Fibroblast of skin of back (primary cell): Measurements from ENCODE around the gene FGF19.
"Not testable (repeated sequence)": the region's sequence is repeated elsewhere in the genome, so short reads cannot be mapped to it uniquely, and the experiment has no call there.

ENCODE experiments used
- DNase-seq: peaks from one replicate; pipeline ENCODE4 v3.0.0-alpha.2; 2013

Gene FGF19

GRCh38 chr11:69716891-69717747 is 13.3 kb upstream of the FGF19 start:
- no peak for DNase-seq

DNA sequence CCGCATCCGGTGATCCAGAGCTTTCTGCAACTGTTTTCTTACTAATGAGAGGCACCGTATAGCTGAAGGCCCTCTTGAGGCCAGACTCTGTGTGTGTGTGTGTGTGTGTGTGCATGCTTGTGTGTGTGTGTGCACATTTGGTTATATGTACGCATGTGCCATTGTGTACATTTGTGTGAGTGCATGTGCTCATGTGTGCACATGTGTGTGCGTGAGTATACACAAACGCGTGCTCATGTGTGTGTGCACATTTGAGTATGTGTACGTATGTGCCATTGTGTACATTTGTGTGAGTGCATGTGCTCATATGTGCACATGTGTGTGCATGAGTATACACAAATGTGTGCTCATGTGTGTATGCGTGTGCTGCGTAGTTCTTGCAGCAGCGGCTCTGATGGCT is 12.3 kb upstream of the FGF19 start:
- DNase-seq: no peak

- no peak for DNase-seq
Measured at GRCh38 chr11:69715446-69715845, 11.6 kb upstream of the FGF19 start.

DNA sequence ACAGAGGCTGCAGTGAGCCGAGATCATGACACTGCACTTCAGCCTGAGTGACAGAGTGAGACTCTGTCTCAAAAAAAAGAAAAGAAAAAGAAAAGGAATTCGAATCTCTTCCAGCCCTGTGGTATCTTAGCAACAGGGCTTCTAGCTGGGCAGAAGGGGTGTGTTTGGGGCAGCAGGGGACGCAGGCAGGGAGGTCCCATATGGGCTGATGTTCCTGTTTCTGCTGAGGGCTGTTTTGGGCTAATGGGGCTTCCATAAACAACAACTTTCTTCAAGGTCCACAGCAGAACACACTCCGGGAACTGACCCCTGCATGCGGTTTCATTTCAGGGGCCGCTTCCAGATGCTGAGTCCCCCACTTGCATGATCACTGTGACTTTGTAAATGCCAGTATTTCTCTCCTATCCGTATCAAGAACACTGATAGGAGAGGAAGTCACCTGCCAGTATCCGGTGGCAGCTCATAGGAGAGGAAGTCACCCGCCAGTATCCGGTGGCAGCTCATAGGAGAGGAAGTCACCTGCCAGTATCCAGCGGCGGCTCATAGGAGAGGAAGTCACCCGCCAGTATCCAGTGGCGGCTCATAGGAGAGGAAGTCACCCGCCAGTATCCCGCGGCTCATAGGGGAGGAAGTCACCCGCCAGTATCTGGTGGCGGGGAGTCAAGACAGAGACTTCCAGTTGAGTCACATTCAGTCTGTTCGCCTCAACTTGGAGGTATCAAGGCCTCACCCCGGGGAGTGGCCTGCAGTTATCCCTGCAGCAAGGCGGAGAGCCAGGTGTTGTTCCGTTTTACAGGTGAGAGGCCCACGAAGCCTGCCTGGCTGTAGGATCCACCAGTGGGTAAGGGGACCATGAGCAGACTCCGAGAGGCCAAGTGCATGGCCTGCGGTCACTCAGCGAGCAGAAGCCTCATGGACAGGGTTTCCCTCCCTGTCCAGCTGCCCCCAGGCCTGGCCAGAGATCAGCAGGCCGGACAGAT is 8.3 kb upstream of the FGF19 start:
- no peak for DNase-seq

- no peak for DNase-seq
Measured at GRCh38 chr11:69708736-69709401, 5.0 kb upstream of the FGF19 start.

DNA sequence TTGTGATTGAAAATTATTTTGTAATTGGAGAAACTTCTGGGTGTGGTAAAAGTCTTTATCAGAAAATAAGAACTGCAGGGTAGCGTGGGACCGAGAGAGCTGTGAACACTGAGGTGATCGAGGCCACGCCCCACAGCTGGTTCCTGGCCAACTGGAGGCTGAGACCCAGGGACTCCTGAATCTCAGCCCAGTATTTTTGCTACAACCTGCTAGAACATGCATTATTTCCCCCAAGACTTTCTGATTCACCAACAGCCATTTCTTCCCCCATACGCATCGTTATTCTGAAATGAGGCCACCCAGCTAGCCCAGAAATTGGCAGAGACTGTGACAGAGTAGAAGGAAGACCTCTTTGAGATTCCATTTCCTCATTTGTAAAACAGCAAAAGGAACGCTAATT is 3.4 kb upstream of the FGF19 start:
- DNase-seq: no peak

GRCh38 chr11:69705901-69706787 is 2.3 kb upstream of the FGF19 start:
- no peak for DNase-seq

- no peak for DNase-seq
Measured at GRCh38 chr11:69705351-69705811, 1.6 kb upstream of the FGF19 start.

DNA sequence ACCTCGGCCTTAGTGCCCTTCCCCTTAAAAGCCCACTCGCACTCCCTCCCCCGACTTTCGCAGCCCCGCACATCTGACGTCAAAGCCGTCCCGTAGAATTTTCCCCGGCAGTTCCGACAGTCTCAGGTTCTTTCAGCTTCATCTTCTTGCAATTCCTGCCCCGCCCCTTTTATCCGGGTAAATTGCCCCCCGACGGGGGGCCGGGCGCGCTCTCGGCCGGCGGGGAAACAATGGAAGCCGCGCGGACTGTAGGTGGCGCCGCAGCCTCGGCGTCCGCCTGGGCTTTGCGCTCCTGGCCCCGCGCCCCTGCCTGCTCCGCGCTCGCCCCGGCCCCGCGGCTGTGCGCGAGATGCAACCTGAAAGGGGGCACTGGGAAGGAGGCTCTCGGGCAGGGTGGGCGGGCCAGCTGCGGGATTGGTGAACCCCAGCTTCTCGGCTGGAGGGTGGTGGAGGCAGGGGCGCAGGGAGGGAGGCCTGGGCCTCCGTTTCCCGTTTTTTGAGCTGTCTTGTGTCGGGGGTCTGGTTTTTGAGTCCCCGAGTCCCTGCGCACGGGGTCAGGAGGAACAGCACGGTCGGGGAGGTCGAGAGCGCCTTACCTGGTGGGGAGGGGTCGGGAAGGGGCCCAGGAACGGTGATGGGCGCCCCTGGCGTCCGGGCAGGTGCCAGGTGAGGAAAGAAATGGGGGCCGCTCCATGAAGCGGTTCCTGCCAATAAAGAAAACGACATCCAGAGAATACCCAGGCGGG is 859 bp upstream of the FGF19 start:
- no peak for DNase-seq

- no peak for DNase-seq
Measured at GRCh38 chr11:69703453-69703767, 412 bp downstream of the FGF19 start.

DNA sequence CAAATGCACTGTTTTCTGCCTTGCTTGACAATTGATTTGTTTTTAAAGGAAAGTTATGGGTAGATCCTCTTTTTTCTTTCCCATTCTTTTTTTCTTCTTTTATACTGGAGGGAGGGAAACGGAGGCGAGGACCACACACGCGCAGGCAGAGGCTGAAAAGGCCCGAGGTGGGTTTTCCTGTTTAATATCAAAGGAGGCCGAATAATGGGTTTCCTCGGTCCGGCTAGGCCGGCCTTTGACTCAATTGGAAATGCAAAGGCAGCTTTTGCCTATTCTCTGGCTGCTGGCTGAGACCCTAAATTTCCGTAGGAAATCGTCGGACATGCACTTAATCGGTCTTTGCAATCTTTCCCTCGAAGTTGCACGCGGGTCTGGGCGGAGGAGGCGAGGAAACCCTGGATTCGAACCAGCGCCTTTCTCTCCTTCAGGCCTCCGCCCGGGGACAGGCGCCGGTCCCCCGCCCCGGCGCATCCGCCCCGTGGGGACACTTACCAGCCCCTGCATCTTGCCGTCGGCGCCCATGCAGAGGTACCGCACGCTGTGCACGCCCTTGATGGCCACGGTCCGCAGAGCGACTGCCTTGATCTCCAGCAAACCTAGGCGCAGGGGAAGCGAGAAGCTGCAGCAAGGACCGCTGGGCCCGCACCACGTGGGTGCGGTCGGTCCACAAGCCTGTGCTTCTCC is 911 bp downstream of the FGF19 start:
- no peak for DNase-seq

GRCh38 chr11:69702239-69702691 is 1.6 kb downstream of the FGF19 start:
- DNase-seq: no peak

DNA sequence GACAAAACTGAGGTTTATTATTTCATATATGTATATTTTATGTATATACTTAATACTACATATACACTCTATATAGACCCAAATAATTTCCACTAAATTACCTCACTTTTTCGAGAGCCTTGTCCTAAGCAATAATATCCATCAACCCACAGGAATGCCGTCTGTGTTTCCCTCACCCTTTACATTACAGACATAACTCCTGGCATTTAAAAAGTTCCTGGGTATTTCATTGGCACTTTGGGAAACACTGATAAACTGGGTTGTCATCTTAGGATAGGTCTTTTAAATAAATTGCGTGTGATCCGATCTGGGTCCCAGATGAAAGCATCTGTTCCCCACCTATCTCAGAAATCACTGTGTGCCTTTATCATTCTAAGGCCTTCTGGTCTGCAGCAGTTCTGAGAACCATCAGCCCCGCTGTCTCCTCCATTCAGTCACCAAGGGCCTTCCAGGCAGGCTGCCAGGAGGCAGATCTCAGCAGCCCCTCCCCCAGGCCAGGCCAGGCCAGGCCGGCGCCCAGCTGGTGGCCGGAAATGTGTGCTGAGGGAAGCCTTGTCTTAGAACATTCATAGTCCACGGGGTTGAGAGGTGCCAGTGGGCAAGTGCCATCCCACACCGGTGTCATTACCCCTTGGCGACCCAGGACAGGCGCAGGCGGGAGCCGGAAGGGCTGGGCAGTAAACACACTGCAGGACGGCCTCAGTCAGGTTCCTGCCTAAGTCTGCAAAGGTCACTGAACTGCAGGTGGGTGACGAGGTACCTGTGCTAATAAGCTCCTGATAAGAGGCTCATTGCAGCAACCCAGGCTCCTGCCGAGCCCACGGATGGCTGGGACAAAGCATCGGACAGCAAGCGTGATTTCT is 3.3 kb downstream of the FGF19 start:
- DNase-seq: peak; percentile 74

- DNase-seq: no peak
Measured at GRCh38 chr11:69699213-69699612, 4.6 kb downstream of the FGF19 start.

GRCh38 chr11:69698362-69698761 is 5.5 kb downstream of the FGF19 start:
- no peak for DNase-seq

DNA sequence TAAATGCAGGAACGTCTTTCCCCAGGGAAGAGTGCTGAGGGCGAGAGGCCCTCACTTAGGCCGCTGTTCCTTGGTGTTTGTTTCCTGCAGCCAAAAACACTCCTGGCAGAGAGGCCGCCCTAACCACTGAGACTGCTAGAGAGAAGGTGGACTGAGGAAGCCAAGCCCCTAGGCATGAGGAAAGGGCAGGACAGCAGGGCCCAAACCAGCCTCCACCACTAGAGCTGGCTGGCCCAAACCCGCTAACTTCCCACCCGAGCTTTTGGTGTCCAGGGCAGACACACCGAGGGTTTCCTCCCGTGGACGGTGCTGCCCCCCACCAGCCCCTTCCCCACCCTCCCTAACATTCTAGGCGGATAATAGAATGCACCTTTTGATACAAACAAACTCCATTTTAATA is 6.0 kb downstream of the FGF19 start:
- no peak for DNase-seq

GRCh38 chr11:69697469-69697843 is 6.4 kb downstream of the FGF19 start:
- DNase-seq: no peak

GRCh38 chr11:69696749-69697468 is 6.9 kb downstream of the FGF19 start:
- no peak for DNase-seq

- not testable (repeated sequence) for DNase-seq
Measured at GRCh38 chr11:69695995-69696394, 7.8 kb downstream of the FGF19 start.
